PC-9 (cell line): ENCODE data around the gene LRMDA. TPM values are rescaled to one million over a fixed set of nuclear protein-coding genes. Genes with fewer than 3 reads are reported as not detected.

ENCODE experiments used
- BruUV-seq: library from RNA; stranded (reverse); fragments of 400-500 nt; replicated peaks from 2 replicates; lab custom pipeline; 2021; lab: Mats Ljungman, UMichigan
- CTCF ChIA-PET: fragments of 300-600 bp; sonication (Branson Sonifier 250); formaldehyde crosslinking; loops from one replicate; lab custom pipeline; 2022; ENCODE audit warnings: antibody characterized with exemption; lab: Charles Lee
- POLR2A ChIA-PET: fragments of 300-600 bp; sonication (Branson Sonifier 250); formaldehyde crosslinking; loops from one replicate; lab custom pipeline; 2022; ENCODE audit warnings: antibody characterized with exemption; ENCODE audit not compliant: unreplicated experiment; lab: Charles Lee
- DNase-seq, 2 experiments: peaks; one replicate each; pipeline versions ENCODE4 v3.0.0 to v3.0.0-alpha.2; 2015 to 2022; ENCODE audit warnings: mixed read lengths in 1 of 2
- H2AFZ ChIP-seq: fragments of 200-600 bp; sonication (generic); 2 replicates; pipeline ENCODE4 v1.8.1; 2017; ENCODE audit warnings: antibody characterized with exemption
- H3F3A ChIP-seq: fragments of 200-600 bp; sonication (generic); 2 replicates; pipeline ENCODE4 v1.8.1; 2017; ENCODE audit warnings: antibody characterized with exemption, mild to moderate bottlenecking, low read depth; ENCODE audit not compliant: insufficient read depth
- H3K27ac ChIP-seq: fragments of 200-600 bp; sonication (generic); 2 replicates; pipeline ENCODE4 v1.6.1; 2016; ENCODE audit warnings: mixed run types
- H3K27me3 ChIP-seq: fragments of 200-600 bp; sonication (generic); 2 replicates; pipeline ENCODE4 v1.6.1; 2016; ENCODE audit warnings: low read depth, mixed run types; ENCODE audit not compliant: insufficient read depth
- H3K36me3 ChIP-seq: fragments of 200-600 bp; sonication (generic); 2 replicates; pipeline ENCODE4 v1.6.1; 2016; ENCODE audit warnings: low read depth, mixed run types
- H3K4me1 ChIP-seq: fragments of 200-600 bp; sonication (generic); replicated peaks from 2 replicates; pipeline ENCODE4 v1.6.1; 2016; ENCODE audit warnings: mixed run types; ENCODE audit not compliant: insufficient read depth
- H3K4me2 ChIP-seq: fragments of 200-600 bp; sonication (generic); 2 replicates; pipeline ENCODE4 v1.6.1; 2017; ENCODE audit warnings: mixed run types
- H3K4me3 ChIP-seq: fragments of 200-600 bp; sonication (generic); 2 replicates; pipeline ENCODE4 v1.6.1; 2016; ENCODE audit warnings: mixed run types
- H3K79me2 ChIP-seq: fragments of 200-600 bp; sonication (generic); 2 replicates; pipeline ENCODE4 v1.6.1; 2017; ENCODE audit warnings: low read depth, mixed run types
- H3K9me2 ChIP-seq: fragments of 200-600 bp; sonication (generic); 2 replicates; pipeline ENCODE4 v1.8.1; 2017; ENCODE audit warnings: mild to moderate bottlenecking; ENCODE audit not compliant: insufficient read depth
- H3K9me3 ChIP-seq: fragments of 200-600 bp; sonication (generic); 2 replicates; pipeline ENCODE4 v1.8.1; 2016; ENCODE audit warnings: low read depth; ENCODE audit not compliant: insufficient read depth
- H4K20me1 ChIP-seq: fragments of 200-600 bp; sonication (generic); 2 replicates; pipeline ENCODE4 v1.8.1; 2017; ENCODE audit not compliant: insufficient read depth
- CTCF ChIP-seq: fragments of 200-600 bp; sonication (generic); conservative IDR thresholded peaks from 2 replicates; pipeline ENCODE4 v1.6.1; 2017; ENCODE audit warnings: mixed run types, antibody characterized with exemption, mild to moderate bottlenecking, moderate library complexity
- EZH2 ChIP-seq: fragments of 200-600 bp; sonication (generic); IDR thresholded peaks from 2 replicates; pipeline ENCODE4 v1.8.0; 2017; ENCODE audit warnings: antibody characterized with exemption, low read depth
- intact Hi-C: fragments of 100-400 bp; cut with micrococcal nuclease; formaldehyde crosslinking; loops from one replicate; pipeline ENCODE4 v1.10.0; 2022; ENCODE audit not compliant: unreplicated experiment
- total RNA-seq: library from RNA; stranded (reverse); gene quantifications from 2 replicates; pipeline ENCODE4 v1.2.3, GENCODE V29; 2021

LRMDA gene
- total RNA-seq, 1 experiment from 2014 or later, result not detected

- Histone ChIP-seq H3K79me2 (no peaks in the 10 kb centered on the region), H3K9me3 (no peaks in the 10 kb centered on the region; the same call in 1 of the 2 replicates), H3K4me2 (no peak overlapping the region), H3K4me3 (no peak overlapping the region), H4K20me1 (no peaks in the 10 kb centered on the region), H3K27ac (no peak overlapping the region), H3F3A (no peaks in the 10 kb centered on the region), H3K4me1 (no peaks in the 10 kb centered on the region), H2AFZ (no peak overlapping the region), H3K27me3 (no peaks in the 10 kb centered on the region), H3K9me2 (no peaks in the 10 kb centered on the region), H3K36me3 (no peaks in the 10 kb centered on the region)
- DNase-seq, result peak in 1 of 2 experiments; percentile 9
- peak; percentile 58 for TF ChIP-seq CTCF
- no peak for TF ChIP-seq EZH2
- ChIA-PET POLR2A (no interaction called here), CTCF (interaction anchor here (0.5 to 0.6 kb wide), 3 partner anchors 60 to 1103 kb away, joined by 3 to 8 read pairs (median 8); no protein-coding TSS in a partner anchor)
- intact Hi-C loops, result loop anchor here (1.0 to 5.0 kb wide), 3 partner anchors 244 to 905 kb away; no protein-coding TSS in a partner anchor
- BruUV-seq, result no TSS peak
These were observed 872.4 kb downstream of the LRMDA start for GRCh38 chr10:76303682-76304316.

- H3K9me2 ChIP-seq, result no peaks in the 10 kb centered on the region
- BruUV-seq, result no TSS peak
- no peak for TF ChIP-seq EZH2
- TF ChIP-seq CTCF, result no peak
These were observed 874.6 kb downstream of the LRMDA start for GRCh38 chr10:76305930-76306615.

GRCh38 chr10:76306856-76307255, 875.4 kb downstream of the LRMDA start:
- H3K9me2 ChIP-seq, result no peaks in the 10 kb centered on the region
- no peak overlapping the region for H3K4me3 ChIP-seq
- intact Hi-C loops, result no loop called here
- no peak for DNase-seq
- no TSS peak for BruUV-seq
- no peaks in the 10 kb centered on the region for H3K79me2 ChIP-seq
- H4K20me1 ChIP-seq, result no peaks in the 10 kb centered on the region
- TF ChIP-seq CTCF (no peak), EZH2 (no peak)
- ChIA-PET CTCF (no interaction called here), POLR2A (no interaction called here)
- H3F3A ChIP-seq, result no peaks in the 10 kb centered on the region
- no peaks in the 10 kb centered on the region for H3K36me3 ChIP-seq
- H2AFZ ChIP-seq, result no peak overlapping the region
- H3K27me3 ChIP-seq, result no peaks in the 10 kb centered on the region
- H3K4me2 ChIP-seq, result no peak overlapping the region
- no peaks in the 10 kb centered on the region for H3K4me1 ChIP-seq
- no peak overlapping the region for H3K27ac ChIP-seq
- no peaks in the 10 kb centered on the region; the same call in 1 of the 2 replicates for H3K9me3 ChIP-seq

More at GRCh38 chr10:76305930-76306615, 874.6 kb downstream of the LRMDA start:
- ChIA-PET CTCF (interaction anchor here (0.7 kb wide), 1 partner anchor 809 kb away, joined by 3 read pairs; no protein-coding TSS in a partner anchor), POLR2A (no interaction called here)
- Histone ChIP-seq H3K27ac (no peak overlapping the region), H3K36me3 (no peaks in the 10 kb centered on the region), H3K4me3 (no peak overlapping the region), H3K27me3 (no peaks in the 10 kb centered on the region), H3K79me2 (no peaks in the 10 kb centered on the region), H4K20me1 (no peaks in the 10 kb centered on the region), H3K9me3 (no peaks in the 10 kb centered on the region; the same call in 1 of the 2 replicates), H3K4me2 (no peak overlapping the region), H2AFZ (no peak overlapping the region), H3F3A (no peaks in the 10 kb centered on the region), H3K4me1 (no peaks in the 10 kb centered on the region)
- no peak for DNase-seq
- intact Hi-C loops, result no loop called here
